LNCAP (cell line): ENCODE results near the gene EPS8.

Experiments used
- CTCF ChIP-seq: fragments of 450-650 bp; IDR thresholded peaks from 2 replicates; pipeline ENCODE4 v1.5.1; 2017; ENCODE audit warnings: mild to moderate bottlenecking

The EPS8 gene

DNA sequence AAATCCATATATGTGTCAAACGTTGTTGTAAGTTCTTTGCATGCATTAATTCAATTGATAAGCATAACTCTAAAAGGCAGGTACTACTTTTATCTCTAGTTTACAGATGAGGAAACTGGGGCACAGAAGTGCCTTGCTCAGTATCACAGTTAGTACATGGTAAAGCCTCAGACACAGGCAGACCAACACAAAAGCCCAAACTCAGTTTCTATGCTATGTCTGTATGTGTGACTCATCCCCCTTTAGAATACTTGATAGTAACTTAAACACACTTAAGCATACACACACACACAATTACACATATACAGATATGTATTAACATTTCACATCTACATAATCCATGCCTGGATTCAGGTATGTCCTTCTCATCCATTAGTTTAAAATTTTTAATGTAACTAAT is 88.0 kb downstream of the EPS8 start:
- no peak for TF ChIP-seq CTCF

DNA sequence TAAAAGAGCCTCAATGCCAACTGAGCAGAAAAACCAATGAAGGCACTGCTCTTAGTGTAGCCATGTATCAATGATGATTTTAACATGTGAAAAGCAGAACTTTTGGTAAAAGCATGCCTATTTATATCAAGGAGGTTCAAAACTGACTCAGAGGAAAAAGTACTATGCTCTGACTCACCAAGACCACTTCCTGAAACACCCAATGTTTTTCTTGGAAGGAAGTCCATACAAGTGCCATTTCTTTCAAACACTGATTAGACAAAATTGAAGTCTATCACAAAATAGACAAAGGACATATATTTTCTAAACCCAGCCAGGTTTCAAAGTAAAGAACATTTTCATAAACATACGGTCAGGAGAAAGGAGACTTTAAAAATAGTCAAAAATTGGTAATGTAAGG is 88.6 kb downstream of the EPS8 start:
- no peak for TF ChIP-seq CTCF

DNA sequence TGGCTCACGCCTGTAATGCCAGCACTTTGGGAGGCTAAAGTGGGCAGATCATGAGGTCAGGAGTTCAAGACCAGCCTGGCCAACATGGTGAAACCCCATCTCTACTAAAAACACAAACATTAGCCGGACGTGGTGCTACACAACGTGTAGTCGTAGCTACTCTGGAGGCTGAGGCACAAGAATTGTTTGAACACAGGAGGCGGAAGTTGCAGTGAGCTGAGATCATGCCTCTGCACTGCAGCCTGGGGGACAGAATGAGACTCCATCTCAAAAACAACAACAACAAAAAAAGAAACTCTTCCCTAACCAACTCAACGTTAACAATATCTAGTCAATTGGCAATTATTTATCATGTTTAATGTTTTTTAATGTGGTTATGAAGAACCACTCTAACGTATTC is 89.3 kb downstream of the EPS8 start:
- TF ChIP-seq CTCF: no peak

DNA sequence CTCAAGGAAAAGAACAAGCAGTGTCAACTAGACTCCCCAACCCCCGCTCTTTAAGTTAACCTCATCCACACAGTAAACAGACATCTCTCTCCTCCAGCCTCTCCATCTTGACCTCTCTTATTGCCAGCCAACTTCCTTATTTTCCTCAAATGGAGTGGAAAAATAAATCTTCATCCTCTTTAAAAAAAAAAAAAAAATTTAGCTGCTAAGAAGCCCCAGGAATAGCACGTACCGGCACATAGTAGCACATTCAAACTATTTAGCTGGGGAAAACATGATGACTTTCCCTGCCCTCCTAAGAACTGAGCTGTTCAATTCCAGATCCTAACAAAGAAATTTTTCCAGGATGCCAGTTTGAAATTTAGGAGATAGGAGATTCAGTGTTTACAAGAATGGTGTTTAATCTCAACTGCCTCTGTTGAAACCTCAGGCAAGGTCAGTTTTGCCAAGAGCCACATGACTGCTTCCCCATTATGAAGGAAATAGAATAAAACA is 90.8 kb downstream of the EPS8 start:
- TF ChIP-seq CTCF: no peak

- no peak for TF ChIP-seq CTCF
These were observed 92.0 kb downstream of the EPS8 start for GRCh38 chr12:15697201-15697600.

DNA sequence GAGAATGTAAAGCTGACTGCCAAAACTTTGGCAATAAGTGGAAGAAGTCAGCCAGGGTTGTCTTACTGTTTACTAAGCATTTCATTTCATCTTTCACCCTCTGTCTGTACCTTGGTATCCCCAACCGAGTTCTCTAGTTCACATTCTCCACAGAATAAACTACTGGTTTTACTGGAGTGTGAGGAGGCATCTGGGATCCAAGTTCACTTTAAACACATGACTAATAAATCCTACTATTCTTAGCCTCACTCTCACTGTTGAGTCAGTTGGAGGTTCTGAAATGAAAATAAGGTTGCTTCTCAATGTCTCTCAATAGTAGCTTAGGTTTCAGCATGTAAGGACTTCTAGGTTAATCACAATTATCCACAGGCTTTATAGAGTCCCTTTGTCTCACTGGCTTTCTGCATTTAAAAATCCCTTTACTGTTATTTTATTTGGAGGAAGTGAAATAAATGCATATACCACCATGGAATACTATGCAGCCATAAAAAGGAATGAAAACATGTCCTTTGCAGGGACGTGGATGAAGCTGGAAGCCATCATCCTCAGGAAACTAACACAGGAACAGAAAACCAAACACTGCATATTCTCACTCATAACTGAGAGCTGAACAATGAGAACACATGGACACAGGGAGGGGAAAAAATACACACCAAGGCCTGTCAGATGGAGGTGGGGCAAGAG is 95.8 kb downstream of the EPS8 start:
- no peak for TF ChIP-seq CTCF

GRCh38 chr12:15691388-15691787 is 97.8 kb downstream of the EPS8 start:
- no peak for TF ChIP-seq CTCF

GRCh38 chr12:15690320-15690719 is 98.9 kb downstream of the EPS8 start:
- TF ChIP-seq CTCF: no peak
